H9 (cell line): ENCODE data around the gene DEPDC1B. TPM values are rescaled to one million over a fixed set of nuclear protein-coding genes. Genes with fewer than 3 reads are reported as not detected.
A peak's percentile ranks its signal among the peaks of the same experiment; 100 is the strongest.

ENCODE experiments used
- DNase-seq: peaks from one replicate; pipeline ENCODE4 v3.0.0-alpha.2; 2017
- H2AFZ ChIP-seq: one replicate; pipeline ENCODE4 v1.6.1; 2013; ENCODE audit warnings: mild to moderate bottlenecking, low read length, control low read depth, moderate library complexity
- H2AK5ac ChIP-seq: 2 replicates; pipeline ENCODE4 v1.6.1; 2013; ENCODE audit warnings: low read length, control low read depth, mixed read lengths; ENCODE audit not compliant: insufficient read length
- H2BK120ac ChIP-seq: one replicate; pipeline ENCODE4 v1.6.1; 2013; ENCODE audit warnings: low read depth, mild to moderate bottlenecking, low read length, control low read depth, inconsistent platforms; ENCODE audit not compliant: poor library complexity, severe bottlenecking
- H2BK12ac ChIP-seq: 2 replicates; pipeline ENCODE4 v1.6.1; 2013; ENCODE audit warnings: low read length, control low read depth, mixed read lengths, low read depth; ENCODE audit not compliant: insufficient read length
- H2BK15ac ChIP-seq: 2 replicates; pipeline ENCODE4 v1.6.1; 2013; ENCODE audit warnings: low read depth, low read length, control low read depth
- H2BK20ac ChIP-seq: one replicate; pipeline ENCODE4 v1.6.1; 2013; ENCODE audit warnings: low read depth, mild to moderate bottlenecking, low read length, control low read depth, inconsistent platforms; ENCODE audit not compliant: poor library complexity, severe bottlenecking
- H2BK5ac ChIP-seq: 2 replicates; pipeline ENCODE4 v1.6.1; 2013; ENCODE audit warnings: low read length, control low read depth, mixed read lengths; ENCODE audit not compliant: insufficient read length
- H3K14ac ChIP-seq: 2 replicates; pipeline ENCODE4 v1.6.1; 2013; ENCODE audit warnings: low read length, control low read depth; ENCODE audit not compliant: insufficient read depth
- H3K18ac ChIP-seq: 2 replicates; pipeline ENCODE4 v1.6.1; 2013; ENCODE audit warnings: low read depth, mild to moderate bottlenecking, mixed read lengths, low read length, control low read depth; ENCODE audit not compliant: insufficient read length
- H3K23ac ChIP-seq: 2 replicates; pipeline ENCODE4 v1.6.1; 2013; ENCODE audit warnings: low read length, control low read depth, mixed read lengths, low read depth; ENCODE audit not compliant: insufficient read length
- H3K23me2 ChIP-seq: 2 replicates; pipeline ENCODE4 v1.6.1; 2013; ENCODE audit warnings: low read depth, mild to moderate bottlenecking, mixed read lengths, low read length, control low read depth; ENCODE audit not compliant: insufficient read length, poor library complexity, severe bottlenecking
- H3K27ac ChIP-seq: 2 replicates; pipeline ENCODE4 v1.5.1; 2013; ENCODE audit warnings: low read length, control low read depth, mixed read lengths, low read depth; ENCODE audit not compliant: insufficient read length
- H3K27me3 ChIP-seq: 2 replicates; pipeline ENCODE4 v1.6.1; 2013; ENCODE audit warnings: low read length, control low read depth, inconsistent platforms; ENCODE audit not compliant: insufficient read depth
- H3K4ac ChIP-seq: 2 replicates; pipeline ENCODE4 v1.6.1; 2013; ENCODE audit warnings: low read depth, mild to moderate bottlenecking, control low read depth, inconsistent platforms, low read length, moderate library complexity
- H3K4me1 ChIP-seq: 2 replicates; pipeline ENCODE4 v1.6.1; 2013; ENCODE audit warnings: low read length, control low read depth, inconsistent platforms; ENCODE audit not compliant: insufficient read depth
- H3K4me2 ChIP-seq: 2 replicates; pipeline ENCODE4 v1.6.1; 2013; ENCODE audit warnings: low read length, control low read depth, mixed read lengths; ENCODE audit not compliant: insufficient read length, insufficient read depth
- H3K56ac ChIP-seq: 2 replicates; pipeline ENCODE4 v1.6.1; 2013; ENCODE audit warnings: low read depth, mild to moderate bottlenecking, mixed read lengths, low read length, control low read depth; ENCODE audit not compliant: insufficient read length
- H3K79me1 ChIP-seq: 2 replicates; pipeline ENCODE4 v1.6.1; 2013; ENCODE audit warnings: low read depth, mild to moderate bottlenecking, moderate library complexity, low read length, control low read depth, inconsistent platforms; ENCODE audit not compliant: insufficient read depth, poor library complexity, severe bottlenecking
- H3K79me2 ChIP-seq: 2 replicates; pipeline ENCODE4 v1.6.1; 2013; ENCODE audit warnings: low read length, control low read depth, inconsistent platforms; ENCODE audit not compliant: insufficient read depth
- H3K9ac ChIP-seq: 2 replicates; pipeline ENCODE4 v1.6.1; 2013; ENCODE audit warnings: low read length, control low read depth, mixed read lengths; ENCODE audit not compliant: insufficient read length; ENCODE audit errors: extremely low read depth
- H3K9me3 ChIP-seq: one replicate; pipeline ENCODE4 v1.6.1; 2013; ENCODE audit warnings: low read depth, low read length, inconsistent platforms; ENCODE audit not compliant: control insufficient read depth
- H3T11ph ChIP-seq: one replicate; pipeline ENCODE4 v1.6.1; 2013; ENCODE audit warnings: mild to moderate bottlenecking, low read length, control low read depth, inconsistent platforms
- H4K20me1 ChIP-seq: one replicate; pipeline ENCODE4 v1.6.1; 2013; ENCODE audit not compliant: control insufficient read depth, insufficient read length, insufficient read depth
- H4K5ac ChIP-seq: 2 replicates; pipeline ENCODE4 v1.6.1; 2013; ENCODE audit warnings: low read depth, mild to moderate bottlenecking, mixed read lengths, low read length, control low read depth; ENCODE audit not compliant: insufficient read length
- H4K8ac ChIP-seq: replicated peaks from 2 replicates; pipeline ENCODE4 v1.6.1; 2013; ENCODE audit warnings: low read length, control low read depth, mixed read lengths, low read depth; ENCODE audit not compliant: insufficient read length
- H4K91ac ChIP-seq: 2 replicates; pipeline ENCODE4 v1.6.1; 2013; ENCODE audit warnings: low read depth, mild to moderate bottlenecking, moderate library complexity, mixed read lengths, low read length, control low read depth; ENCODE audit not compliant: insufficient read length
- H3K27ac Mint-ChIP-seq, 3 experiments: 2 replicates in 2 of 3; 3 replicates in 1 of 3; pipeline ENCODE4 v1.8.0; 2020 to 2021; ENCODE audit warnings: mixed read lengths in 3 of 3, mild to moderate bottlenecking in 1 of 3, moderate library complexity in 1 of 3
- H3K27me3 Mint-ChIP-seq: 2 replicates; pipeline ENCODE4 v1.8.0; 2021; ENCODE audit warnings: low read depth, mild to moderate bottlenecking, moderate library complexity, mixed read lengths
- H3K36me3 Mint-ChIP-seq, 3 experiments: 2 replicates in 2 of 3; 3 replicates in 1 of 3; pipeline ENCODE4 v1.8.0; 2020 to 2021; ENCODE audit warnings: low read depth in 3 of 3, mixed read lengths in 3 of 3; ENCODE audit not compliant: insufficient read depth in 1 of 3
- H3K4me1 Mint-ChIP-seq, 2 experiments: 2 replicates each; pipeline ENCODE4 v1.8.0; 2020; ENCODE audit warnings: mixed read lengths in 2 of 2
- H3K4me3 Mint-ChIP-seq, 2 experiments: 2 replicates in 1 of 2; 3 replicates in 1 of 2; pipeline ENCODE4 v1.8.0; 2020 to 2021; ENCODE audit warnings: mild to moderate bottlenecking in 2 of 2, mixed read lengths in 2 of 2, moderate library complexity in 1 of 2
- H3K9me3 Mint-ChIP-seq, 2 experiments: 2 replicates in 1 of 2; 3 replicates in 1 of 2; pipeline ENCODE4 v1.8.0; 2020; ENCODE audit warnings: mild to moderate bottlenecking in 2 of 2, mixed read lengths in 2 of 2, moderate library complexity in 1 of 2
- WGBS: extraction: QIAGEN DNeasy Blood & Tissue Kit; methylation state at CpG from one replicate; pipeline ENCODE4 v1.1.7; 2013; ENCODE audit warnings: missing lambda C conversion rate, low lambda C conversion rate, mixed read lengths; ENCODE audit not compliant: insufficient read length; ENCODE audit errors: extremely low coverage; 5-methylcytosine and 5-hydroxymethylcytosine counted together
- total RNA-seq: library from RNA; stranded (reverse); gene quantifications from 2 replicates; pipeline ENCODE4 v1.2.1, GENCODE V29; 2021
- TF ChIP-seq, protein P1 (sequence below): fragments of 200-600 bp; sonication (generic); conservative IDR thresholded peaks from 3 replicates; pipeline ENCODE4 v1.8.0; 2021; ENCODE audit warnings: antibody characterized with exemption, mild to moderate bottlenecking

Gene DEPDC1B
- total RNA-seq, 1 experiment from 2014 or later, result 49.0 TPM

DNA sequence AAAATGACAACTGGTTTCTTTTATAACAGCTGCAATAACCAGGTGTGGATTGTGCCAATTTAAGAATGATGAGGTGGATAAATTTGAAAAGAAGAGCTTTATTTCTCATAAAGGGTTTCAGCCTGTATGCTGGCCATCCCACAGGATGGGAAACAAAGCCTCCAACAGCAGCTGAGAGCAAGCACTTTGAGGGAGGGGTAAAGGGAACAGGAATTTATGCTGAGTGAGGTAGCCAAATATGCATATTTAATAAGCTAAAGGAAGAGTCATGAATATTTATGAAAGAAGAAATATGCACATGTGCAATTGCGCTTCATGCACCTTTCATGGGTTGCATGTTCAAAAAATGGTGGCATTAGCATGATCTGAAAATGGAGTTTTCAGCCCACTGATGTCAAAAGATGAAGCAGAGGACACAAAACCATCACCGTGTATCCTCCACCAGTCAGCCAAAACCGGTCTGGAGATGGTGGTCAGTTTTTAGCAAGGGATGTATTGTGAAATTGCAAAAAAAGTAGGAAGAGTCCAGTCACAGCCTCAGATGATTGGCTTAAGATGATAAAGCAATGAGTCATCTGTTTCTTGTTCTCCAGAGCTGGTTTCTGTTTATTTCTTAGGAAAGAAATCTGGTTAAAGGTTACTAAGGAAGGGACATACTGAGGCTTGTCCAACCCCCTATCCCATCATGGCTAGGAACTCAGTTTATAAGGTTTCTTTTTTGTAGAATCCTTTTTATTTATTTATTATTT, 47.9 kb downstream of the DEPDC1B start:
- H3K27ac ChIP-seq, result no peak overlapping the region
- H4K20me1 ChIP-seq, result no peaks in the 10 kb centered on the region
- H3K18ac ChIP-seq, result no peak overlapping the region
- no CpG with 5 or more reads among the region's 3 CpGs for WGBS
- no peak overlapping the region for H3K56ac ChIP-seq
- H2AFZ ChIP-seq, result no peak overlapping the region
- peak overlapping the region in 1 of 3 experiments; percentile 3; a peak in 2 of 7 replicates for H3K27ac Mint-ChIP-seq
- H3K79me1 ChIP-seq, result peaks cover 6% of the 10 kb centered on the region
- no peak overlapping the region for H2BK20ac ChIP-seq
- TF ChIP-seq, protein P1, sequence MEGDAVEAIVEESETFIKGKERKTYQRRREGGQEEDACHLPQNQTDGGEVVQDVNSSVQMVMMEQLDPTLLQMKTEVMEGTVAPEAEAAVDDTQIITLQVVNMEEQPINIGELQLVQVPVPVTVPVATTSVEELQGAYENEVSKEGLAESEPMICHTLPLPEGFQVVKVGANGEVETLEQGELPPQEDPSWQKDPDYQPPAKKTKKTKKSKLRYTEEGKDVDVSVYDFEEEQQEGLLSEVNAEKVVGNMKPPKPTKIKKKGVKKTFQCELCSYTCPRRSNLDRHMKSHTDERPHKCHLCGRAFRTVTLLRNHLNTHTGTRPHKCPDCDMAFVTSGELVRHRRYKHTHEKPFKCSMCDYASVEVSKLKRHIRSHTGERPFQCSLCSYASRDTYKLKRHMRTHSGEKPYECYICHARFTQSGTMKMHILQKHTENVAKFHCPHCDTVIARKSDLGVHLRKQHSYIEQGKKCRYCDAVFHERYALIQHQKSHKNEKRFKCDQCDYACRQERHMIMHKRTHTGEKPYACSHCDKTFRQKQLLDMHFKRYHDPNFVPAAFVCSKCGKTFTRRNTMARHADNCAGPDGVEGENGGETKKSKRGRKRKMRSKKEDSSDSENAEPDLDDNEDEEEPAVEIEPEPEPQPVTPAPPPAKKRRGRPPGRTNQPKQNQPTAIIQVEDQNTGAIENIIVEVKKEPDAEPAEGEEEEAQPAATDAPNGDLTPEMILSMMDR, result no peak
- H3K36me3 Mint-ChIP-seq, result peaks cover 5 to 43% (median 11%) of the 10 kb centered on the region in 3 experiments
- no peaks in the 10 kb centered on the region for H3K23me2 ChIP-seq
- H3K4me1 Mint-ChIP-seq, result 0 out of 4 replicates have a peak, but pooled peaks cover 0 to 3% of the 10 kb centered on the region in 2 experiments
- H2BK5ac ChIP-seq, result no peak overlapping the region
- no peaks in the 10 kb centered on the region for H3K27me3 ChIP-seq
- DNase-seq, result no peak
- no peak overlapping the region for H3K9ac ChIP-seq
- H4K91ac ChIP-seq, result no peak overlapping the region
- no peak overlapping the region for H2BK12ac ChIP-seq
- H2BK120ac ChIP-seq, result no peak overlapping the region
- H4K8ac ChIP-seq, result no peak overlapping the region
- no peaks in the 10 kb centered on the region for H3K27me3 Mint-ChIP-seq
- H3K9me3 ChIP-seq, result no peaks in the 10 kb centered on the region
- H3K4me3 Mint-ChIP-seq, result no peak overlapping the region
- no peak overlapping the region for H3T11ph ChIP-seq
- no peak overlapping the region for H3K4ac ChIP-seq
- H3K14ac ChIP-seq, result no peak overlapping the region
- peaks cover 2% of the 10 kb centered on the region; the same call in 1 of the 2 replicates for H3K79me2 ChIP-seq
- no peak overlapping the region for H2BK15ac ChIP-seq
- no peaks in the 10 kb centered on the region; the same call in 1 of the 2 replicates for H3K4me1 ChIP-seq
- H3K4me2 ChIP-seq, result no peak overlapping the region
- H3K9me3 Mint-ChIP-seq, result peaks cover 16 to 20% of the 10 kb centered on the region in 2 experiments
- H4K5ac ChIP-seq, result no peak overlapping the region
- no peak overlapping the region for H2AK5ac ChIP-seq
- no peak overlapping the region for H3K23ac ChIP-seq
